Stimulated activated CD8-positive, alpha-beta memory T cell treated with anti-CD3 and anti-CD28 coated beads, Interleukin-7, amount 100 ng/mL, for 48 hours (primary cell): ENCODE data around the gene CSNK1E.

ENCODE experiments used
- DNase-seq, 2 donors: peaks; one replicate each; pipeline ENCODE4 v3.0.0-alpha.2; 2020; ENCODE audit warnings: low read depth in 1 of 2; ENCODE audit errors: extremely low read depth in 1 of 2

CSNK1E gene

GRCh38 chr22:38335077-38335476 lies 17.8 kb upstream of the CSNK1E start:
- no peak for DNase-seq

GRCh38 chr22:38327805-38328204 lies 10.6 kb upstream of the CSNK1E start:
- no peak for DNase-seq

- DNase-seq = no peak
Measured at GRCh38 chr22:38327396-38327795, 10.2 kb upstream of the CSNK1E start.

- DNase-seq = no peak
Measured at GRCh38 chr22:38325587-38325986, 8.4 kb upstream of the CSNK1E start.

GRCh38 chr22:38320605-38321402 lies 3.6 kb upstream of the CSNK1E start:
- no peak for DNase-seq

GRCh38 chr22:38318792-38319773 lies 1.9 kb upstream of the CSNK1E start:
- no peak for DNase-seq

- DNase-seq = no peak
Measured at GRCh38 chr22:38317995-38318715, 922 bp upstream of the CSNK1E start.

- no peak for DNase-seq
Measured at GRCh38 chr22:38316364-38317121, 690 bp downstream of the CSNK1E start.

- no peak for DNase-seq
Measured at GRCh38 chr22:38315823-38316363, 1.3 kb downstream of the CSNK1E start.

- DNase-seq = no peak
Measured at GRCh38 chr22:38314933-38315822, 2.1 kb downstream of the CSNK1E start.

- no peak for DNase-seq
Measured at GRCh38 chr22:38314051-38314932, 2.9 kb downstream of the CSNK1E start.

- DNase-seq = no peak
Measured at GRCh38 chr22:38313384-38313955, 3.8 kb downstream of the CSNK1E start.

GRCh38 chr22:38312261-38312800 lies 4.9 kb downstream of the CSNK1E start:
- DNase-seq = no peak

- no peak for DNase-seq
Measured at GRCh38 chr22:38311323-38311620, 6.0 kb downstream of the CSNK1E start.

- DNase-seq = no peak
Measured at GRCh38 chr22:38310518-38311322, 6.5 kb downstream of the CSNK1E start.

GRCh38 chr22:38309614-38310517 lies 7.4 kb downstream of the CSNK1E start:
- no peak for DNase-seq
